Endothelial cell of umbilical vein (primary cell): ENCODE measurements around the gene ZBTB7C. TPM values are rescaled to one million over a fixed set of nuclear protein-coding genes. Genes with fewer than 3 reads are reported as not detected.

Experiments
- BruUV-seq: library from RNA; stranded (reverse); fragments of 400-500 nt; replicated peaks from 2 replicates; lab custom pipeline; 2021; lab: Mats Ljungman, UMichigan
- CTCF ChIA-PET: fragments of 300-600, 350-600 bp; sonication (Branson Sonifier 250); formaldehyde crosslinking; loops from one replicate; lab custom pipeline; 2021; ENCODE audit warnings: antibody characterized with exemption, inconsistent platforms; lab: Charles Lee
- POLR2A ChIA-PET: fragments of 300-600, 350-600 bp; sonication (Branson Sonifier 250); formaldehyde crosslinking; loops from one replicate; lab custom pipeline; 2021; ENCODE audit warnings: antibody characterized with exemption, inconsistent platforms; lab: Charles Lee
- DNase-seq: peaks from one replicate; pipeline ENCODE4 v3.0.0-alpha.2; 2011; ENCODE audit warnings: low read depth, low spot score
- FAIRE-seq: peaks from 2 replicates; lab custom pipeline; 2011; peaks lifted over from hg19 to GRCh38; lab: Jason Lieb, UNC
- H2AFZ ChIP-seq: 2 replicates; pipeline ENCODE4 v1.6.0; 2012; ENCODE audit warnings: low read depth, low read length, control low read depth, inconsistent platforms
- H3K27ac ChIP-seq: 2 replicates; pipeline ENCODE4 v1.5.1; 2011; ENCODE audit warnings: low read depth, mild to moderate bottlenecking, control low read depth, low read length, moderate library complexity; ENCODE audit not compliant: insufficient read depth
- H3K27me3 ChIP-seq, 2 experiments: 2 replicates each; pipeline versions ENCODE4 v1.6.0 to v1.6.1; 2011; ENCODE audit warnings: low read length in 2 of 2, mixed read lengths in 1 of 2; ENCODE audit not compliant: control insufficient read depth in 2 of 2, insufficient read depth in 2 of 2
- H3K36me3 ChIP-seq, 2 experiments: 2 replicates in 1 of 2; 3 replicates in 1 of 2; pipeline ENCODE4 v1.5.1; 2011; ENCODE audit warnings: low read length in 2 of 2, mild to moderate bottlenecking in 1 of 2, moderate library complexity in 1 of 2; ENCODE audit not compliant: control insufficient read depth in 2 of 2, insufficient read depth in 2 of 2; ENCODE audit errors: extremely low read depth in 1 of 2
- H3K4me1 ChIP-seq: 3 replicates; pipeline ENCODE4 v1.5.1; 2011; ENCODE audit warnings: mild to moderate bottlenecking, low read length; ENCODE audit not compliant: control insufficient read depth, insufficient read depth; ENCODE audit errors: extremely low read depth
- H3K4me2 ChIP-seq: 2 replicates; pipeline ENCODE4 v1.6.1; 2011; ENCODE audit warnings: low read length, control low read depth, mixed read lengths; ENCODE audit not compliant: insufficient read depth
- H3K4me3 ChIP-seq, 3 experiments: fragments of 200-600 bp in 1 of 3; sonication (generic), shearing (Covaris generic) in 1 of 3; replicated peaks in 1 of 3; 2 replicates each; pipeline ENCODE4 v1.5.1; 2011 to 2016; ENCODE audit warnings: control low read depth in 3 of 3, low read length in 3 of 3, mild to moderate bottlenecking in 2 of 3, inconsistent platforms in 1 of 3, low read depth in 1 of 3, moderate library complexity in 1 of 3; ENCODE audit not compliant: insufficient read depth in 1 of 3
- H3K79me2 ChIP-seq: 2 replicates; pipeline ENCODE4 v1.6.0; 2012; ENCODE audit warnings: low read length, inconsistent platforms; ENCODE audit not compliant: control insufficient read depth, insufficient read depth
- H3K9ac ChIP-seq: replicated peaks from 2 replicates; pipeline ENCODE3; 2011; ENCODE audit warnings: low read length, control low read depth; ENCODE audit not compliant: insufficient read depth; ENCODE audit errors: extremely low read depth
- H3K9me1 ChIP-seq: replicated peaks from 3 replicates; pipeline ENCODE4 v1.6.0; 2011; ENCODE audit warnings: mild to moderate bottlenecking, low read length; ENCODE audit not compliant: control insufficient read depth, insufficient read depth; ENCODE audit errors: extremely low read depth
- H3K9me3 ChIP-seq: replicated peaks from 2 replicates; pipeline ENCODE4 v1.5.1; 2012; ENCODE audit warnings: low read length, inconsistent platforms; ENCODE audit not compliant: control insufficient read depth, insufficient read depth
- H4K20me1 ChIP-seq: replicated peaks from 2 replicates; pipeline ENCODE3; 2011; ENCODE audit warnings: mild to moderate bottlenecking, low read length; ENCODE audit not compliant: control insufficient read depth, insufficient read depth; ENCODE audit errors: extremely low read depth
- EZH2 ChIP-seq: IDR thresholded peaks from 2 replicates; pipeline ENCODE4 v1.6.1; 2012; ENCODE audit warnings: borderline replicate concordance, low read depth, mild to moderate bottlenecking, moderate library complexity, low read length, inconsistent platforms; ENCODE audit not compliant: severe bottlenecking
- FOS ChIP-seq: IDR thresholded peaks from 2 replicates; pipeline ENCODE4 v1.6.1; 2011; ENCODE audit warnings: mild to moderate bottlenecking, low read length, moderate library complexity, borderline replicate concordance; ENCODE audit not compliant: insufficient read depth
- MAX ChIP-seq: IDR thresholded peaks from 2 replicates; pipeline ENCODE4 v1.6.1; 2011; ENCODE audit not compliant: insufficient read depth, insufficient read length
- POLR2A ChIP-seq: IDR thresholded peaks from 2 replicates; pipeline ENCODE4 v1.6.1; 2012; ENCODE audit warnings: low read depth, mild to moderate bottlenecking, control low read depth, low read length
- POLR2AphosphoS5 ChIP-seq: IDR thresholded peaks from 2 replicates; pipeline ENCODE4 v1.6.1; 2012; ENCODE audit warnings: low read depth, mild to moderate bottlenecking, control low read depth, low read length, moderate library complexity; ENCODE audit not compliant: insufficient read depth
- dilution Hi-C: fragments of 300-500 bp; cut with MboI; formaldehyde crosslinking; loops from one replicate; pipeline ENCODE4 v1.15.0; 2019; ENCODE audit warnings: low sequenced_read_pairs; ENCODE audit not compliant: extremely low pct_ligation_motif_present
- intact Hi-C: fragments of 100-400 bp; cut with micrococcal nuclease; formaldehyde crosslinking; loops from one replicate; pipeline ENCODE4 v1.10.0; 2022
- polyA plus RNA-seq, 4 experiments: library from polyadenylated mRNA; depleted of rRNA in 3 of 4; stranded (reverse) in 3 of 4; unstranded in 1 of 4; fragments of >200 nt; gene quantifications; 2 replicates each; pipeline versions ENCODE4 v1.2.1 to v1.2.3, GENCODE V29; 2011 to 2012; ENCODE audit warnings: missing spikeins in 1 of 4
- total RNA-seq: library from RNA; stranded (reverse); gene quantifications from 2 replicates; pipeline ENCODE4 v1.2.3, GENCODE V29; 2021

Gene ZBTB7C
- total and polyA plus RNA-seq, 2 donors (not counting 3 experiments of a cell fraction or from before 2014, with no cell fraction given): not detected

- FAIRE-seq (no peak), DNase-seq (no peak)
- no peaks in the 10 kb centered on the region for H4K20me1 ChIP-seq
- H3K36me3 ChIP-seq: no peaks in the 10 kb centered on the region
- BruUV-seq: no TSS peak
- ChIA-PET POLR2A (no interaction called here), CTCF (interaction anchor here (0.5 to 1.3 kb wide), 4 partner anchors 12 to 407 kb away, joined by 3 to 4 read pairs (median 3); no protein-coding TSS in a partner anchor)
- peak overlapping the region; percentile 44 for H3K4me2 ChIP-seq
- intact Hi-C loops: loop anchor here (2.0 to 10.0 kb wide), 3 partner anchors 139 to 285 kb away; no protein-coding TSS in a partner anchor
- H3K9ac ChIP-seq: no peak overlapping the region
- H3K27ac ChIP-seq: no peak overlapping the region
- H3K9me3 ChIP-seq: no peaks in the 10 kb centered on the region
- H3K4me3 ChIP-seq: peak overlapping the region; percentile 12 to 54 (median 46)
- H2AFZ ChIP-seq: peak overlapping the region; percentile 91
- peaks cover 4% of the 10 kb centered on the region for H3K4me1 ChIP-seq
- dilution Hi-C loops: no loop called here
- no peak for TF ChIP-seq POLR2AphosphoS5
- TF ChIP-seq EZH2: peak; percentile 28
- H3K27me3 ChIP-seq: peaks cover 7 to 10% of the 10 kb centered on the region in 2 experiments
- no peaks in the 10 kb centered on the region for H3K79me2 ChIP-seq
- no peaks in the 10 kb centered on the region for H3K9me1 ChIP-seq
These were observed 247.1 kb downstream of the ZBTB7C start for GRCh38 chr18:48161911-48162698.

- H3K4me3 ChIP-seq: peak overlapping the region; percentile 12 to 54 (median 46)
- FAIRE-seq (peak; percentile 8), DNase-seq (peak; percentile 26)
- BruUV-seq: no TSS peak
- dilution Hi-C loops: no loop called here
- peaks cover 7 to 10% of the 10 kb centered on the region in 2 experiments for H3K27me3 ChIP-seq
- H3K9ac ChIP-seq: no peak overlapping the region
- H2AFZ ChIP-seq: peak overlapping the region; percentile 91
- peak overlapping the region; percentile 44 for H3K4me2 ChIP-seq
- peaks cover 4% of the 10 kb centered on the region for H3K4me1 ChIP-seq
- H4K20me1 ChIP-seq: no peaks in the 10 kb centered on the region
- CTCF ChIA-PET: interaction anchor here (0.5 to 1.3 kb wide), 2 partner anchors 122 to 406 kb away, joined by 3 read pairs; no protein-coding TSS in a partner anchor
- intact Hi-C loops: loop anchor here (2.0 to 10.0 kb wide), 3 partner anchors 139 to 286 kb away; no protein-coding TSS in a partner anchor
- no peaks in the 10 kb centered on the region for H3K79me2 ChIP-seq
- POLR2A ChIA-PET: no interaction called here
- no peaks in the 10 kb centered on the region for H3K9me1 ChIP-seq
- no peaks in the 10 kb centered on the region for H3K36me3 ChIP-seq
- H3K9me3 ChIP-seq: no peaks in the 10 kb centered on the region
- TF ChIP-seq POLR2A (no peak), MAX (no peak), FOS (no peak)
- H3K27ac ChIP-seq: no peak overlapping the region
These were observed 247.8 kb downstream of the ZBTB7C start for GRCh38 chr18:48161191-48161910.
